Adrenal gland (tissue), 12 donors: ENCODE data around the gene NISCH. TPM values are rescaled to one million over a fixed set of nuclear protein-coding genes. Genes with fewer than 3 reads are reported as not detected.

ENCODE experiments used
- DNase-seq, 7 donors: peaks; one replicate each; pipeline ENCODE4 v3.0.0-alpha.2; 2019 to 2020
- H3K27ac ChIP-seq, 5 donors: fragments of 200-600 bp; sonication (generic) in 4 of 5; 1 replicate in 3 of 5; 2 replicates in 2 of 5; pipeline versions ENCODE4 v1.5.1 to v1.8.0; 2016 to 2020; ENCODE audit warnings: mild to moderate bottlenecking in 1 of 5
- H3K27me3 ChIP-seq: fragments of 200-600 bp; 2 replicates; pipeline ENCODE4 v1.8.0; 2021
- H3K36me3 ChIP-seq, 2 donors: fragments of 200-600 bp; replicated peaks in 1 of 2; 1 replicate in 1 of 2; 2 replicates in 1 of 2; pipeline versions ENCODE4 v1.5.1 to v1.8.0; 2018 to 2022
- H3K4me1 ChIP-seq, 2 donors: fragments of 200-600 bp; replicated peaks in 1 of 2; 1 replicate in 1 of 2; 2 replicates in 1 of 2; pipeline versions ENCODE4 v1.5.1 to v1.8.0; 2018 to 2021
- H3K4me3 ChIP-seq, 4 donors: fragments of 200-600 bp; sonication (generic) in 3 of 4; one replicate each; pipeline ENCODE4 v1.5.1; 2016 to 2018
- H3K9me3 ChIP-seq, 3 donors: fragments of 200-600 bp; sonication (generic) in 1 of 3; replicated peaks in 1 of 3; 1 replicate in 2 of 3; 2 replicates in 1 of 3; pipeline versions ENCODE4 v1.5.1 to v1.8.0; 2016 to 2021
- CTCF ChIP-seq, 6 experiments: fragments of 450-650 bp in 4 of 6; fragments of 200-600 bp in 2 of 6; sonication (generic) in 1 of 6; IDR thresholded peaks; 1 replicate in 5 of 6; 2 replicates in 1 of 6; pipeline versions ENCODE4 v1.5.1 to v1.8.0; 2016 to 2021; ENCODE audit warnings: antibody characterized with exemption in 6 of 6, mild to moderate bottlenecking in 2 of 6, moderate library complexity in 1 of 6
- POLR2A ChIP-seq, 2 donors: fragments of 450-650 bp; IDR thresholded peaks; one replicate each; pipeline ENCODE4 v1.6.1; 2017; ENCODE audit warnings: antibody characterized with exemption in 2 of 2, mild to moderate bottlenecking in 2 of 2, moderate library complexity in 1 of 2
- WGBS, 4 donors: extraction: QIAGEN DNeasy Blood & Tissue Kit in 2 of 4; methylation state at CpG; one replicate each; pipeline versions ENCODE4 v1.1.5 to v1.1.7; 2013 to 2017; 5-methylcytosine and 5-hydroxymethylcytosine counted together
- intact Hi-C, 2 donors: fragments of 100-400 bp; cut with DNase I; formaldehyde crosslinking; loops; one replicate each; pipeline versions ENCODE4 v1.14.1 to v1.15.0; 2022 to 2023
- polyA plus RNA-seq, 3 donors: library from polyadenylated mRNA; stranded (reverse); fragments of 200-250 nt in 2 of 3; fragments of 350-450 nt in 1 of 3; fragmentation: Illumina TruSeq in 1 of 3; extraction: RNeasy Lipid Tissue Mini Kit (QIAGEN cat#74804) in 1 of 3; gene quantifications; one replicate each; pipeline ENCODE4 v1.2.3, GENCODE V29; 2013 to 2014
- total RNA-seq, 9 donors: library from RNA; depleted of rRNA in 4 of 9; stranded (reverse); fragments of >200 nt in 4 of 9; fragments of 120-200 nt in 1 of 9; fragmentation: NEBNext Ultra II Directional in 1 of 9; extraction: Animal tissue kit (Norgen Biotek cat#: 25700) in 1 of 9; gene quantifications; one replicate each; pipeline versions ENCODE4 v1.1.0 to v1.2.4, GENCODE V29; 2013 to 2023
- donor health status: healthy with polysubstance abuse.
- donor health status: Bipolar disorder and iron deficiency.
- donor health status: DM: yes; HTN: yes; CAD: no.
- donor health status: DM: no; HTN: no; CAD: no.
- donor health status: DM: no; HTN: no; CAD: no.
- donor health status: DM: yes; HTN: yes; CAD: no.

The NISCH gene
- total and polyA plus RNA-seq, 12 donors, result 39.4 to 186 (median 100) TPM

- Histone ChIP-seq H3K36me3 (peaks cover 0 to 44% of the 10 kb centered on the region in 2 donors), H3K27ac (peak overlapping the region in 1 of 5 donors; percentile 84), H3K9me3 (no peaks in the 10 kb centered on the region), H3K4me3 (no peak overlapping the region), H3K4me1 (peaks cover 20 to 36% of the 10 kb centered on the region in 2 donors), H3K27me3 (no peaks in the 10 kb centered on the region)
- no peak for DNase-seq
- intact Hi-C loops, result loop anchor here in 1 of 2 donors (5.0 kb wide), 1 partner anchor 35 kb away; no protein-coding TSS in a partner anchor
- WGBS, 4 donors, result 83 to 95% (median 93%) methylated on average over 2 to 14 of the region's 14 CpGs
- TF ChIP-seq POLR2A (IDR thresholded peaks at IDR 0.05) (no peak), CTCF (IDR thresholded peaks at IDR 0.05) (no peak)
These were observed 67.3 kb downstream of the NISCH start for GRCh38 chr3:52522651-52523251.

- no peak for DNase-seq
- peak overlapping the region in 2 of 5 donors; percentile 84 to 89 for H3K27ac ChIP-seq
- TF ChIP-seq POLR2A (IDR thresholded peaks at IDR 0.05), result no peak
- no peak for TF ChIP-seq CTCF (IDR thresholded peaks at IDR 0.05)
- intact Hi-C loops, result loop anchor here in 1 of 2 donors (5.0 kb wide), 1 partner anchor 36 kb away; no protein-coding TSS in a partner anchor
- no peak overlapping the region for H3K4me3 ChIP-seq
- no peaks in the 10 kb centered on the region for H3K9me3 ChIP-seq
- peaks cover 0 to 52% of the 10 kb centered on the region in 2 donors for H3K36me3 ChIP-seq
- no peaks in the 10 kb centered on the region for H3K27me3 ChIP-seq
- H3K4me1 ChIP-seq, result peaks cover 20 to 39% of the 10 kb centered on the region in 2 donors
- WGBS, 4 donors, result 95 to 97% (median 96%) methylated on average over 15 to 26 of the region's 26 CpGs
These were observed 68.2 kb downstream of the NISCH start for GRCh38 chr3:52523386-52524257.

- H3K36me3 ChIP-seq, result peaks cover 0 to 58% of the 10 kb centered on the region in 2 donors
- intact Hi-C loops, result loop anchor here in 1 of 2 donors (5.0 kb wide), 1 partner anchor 37 kb away; no protein-coding TSS in a partner anchor
- no peak overlapping the region for H3K4me3 ChIP-seq
- H3K4me1 ChIP-seq, result peaks cover 20 to 42% of the 10 kb centered on the region in 2 donors
- peak overlapping the region in 2 of 5 donors; percentile 84 to 89 for H3K27ac ChIP-seq
- TF ChIP-seq POLR2A (IDR thresholded peaks at IDR 0.05) (no peak), CTCF (IDR thresholded peaks at IDR 0.05) (no peak)
- 93 to 96% (median 95%) methylated on average over 18 of the region's 18 CpGs for WGBS, 4 donors
- H3K9me3 ChIP-seq, result no peaks in the 10 kb centered on the region
- no peaks in the 10 kb centered on the region for H3K27me3 ChIP-seq
- no peak for DNase-seq
These were observed 68.9 kb downstream of the NISCH start for GRCh38 chr3:52524258-52524751.
